Peyer's patch (tissue), 4 donors: ENCODE measurements around the gene TNFRSF19. TPM values are rescaled to one million over a fixed set of nuclear protein-coding genes. Genes with fewer than 3 reads are reported as not detected.
"Not testable (repeated sequence)": the region's sequence is repeated elsewhere in the genome, so short reads cannot be mapped to it uniquely, and the experiment has no call there.

Experiments used
- DNase-seq, 3 donors: peaks; one replicate each; pipeline ENCODE4 v3.0.0-alpha.2; 2017 to 2019
- H3K27ac ChIP-seq, 4 donors: fragments of 200-600 bp; sonication (generic); one replicate each; pipeline ENCODE4 v1.5.1; 2016 to 2019
- H3K27me3 ChIP-seq, 2 donors: fragments of 200-600 bp; sonication (generic); one replicate each; pipeline ENCODE4 v1.5.1; 2019
- H3K36me3 ChIP-seq, 3 donors: fragments of 200-600 bp; sonication (generic); one replicate each; pipeline ENCODE4 v1.5.1; 2016 to 2019
- H3K4me1 ChIP-seq, 4 donors: fragments of 200-600 bp; sonication (generic); one replicate each; pipeline ENCODE4 v1.5.1; 2016 to 2019
- H3K4me3 ChIP-seq, 4 donors: fragments of 200-600 bp; sonication (generic); 1 replicate in 3 of 4; 2 replicates in 1 of 4; pipeline ENCODE4 v1.5.1; 2016 to 2019; ENCODE audit warnings: mild to moderate bottlenecking in 1 of 4
- H3K9me3 ChIP-seq, 4 donors: fragments of 200-600 bp; sonication (generic); one replicate each; pipeline ENCODE4 v1.5.1; 2016 to 2019; ENCODE audit warnings: mild to moderate bottlenecking in 1 of 4
- POLR2A ChIP-seq, 2 donors: fragments of 450-650 bp; IDR thresholded peaks; one replicate each; pipeline ENCODE4 v1.5.1; 2017; ENCODE audit warnings: antibody characterized with exemption in 2 of 2, mild to moderate bottlenecking in 2 of 2, moderate library complexity in 2 of 2
- total RNA-seq, 4 donors: library from RNA; depleted of rRNA; stranded (reverse); fragments of >200 nt; gene quantifications; one replicate each; pipeline ENCODE4 v1.1.0, GENCODE V29; 2016
- TF ChIP-seq, protein P1 (sequence below), 6 experiments: fragments of 450-650 bp in 4 of 6; fragments of 200-600 bp in 2 of 6; sonication (generic) in 1 of 6; IDR thresholded peaks; one replicate each; pipeline ENCODE4 v1.5.1; 2017 to 2019; ENCODE audit warnings: antibody characterized with exemption in 6 of 6, mild to moderate bottlenecking in 3 of 6, moderate library complexity in 1 of 6

TNFRSF19 gene
- 1 to 10 TPM in 2 of 4 donors, under 1 TPM in 1, not detected in 1; 0.94 to 1.7 (median 1.2) TPM for total RNA-seq

DNA sequence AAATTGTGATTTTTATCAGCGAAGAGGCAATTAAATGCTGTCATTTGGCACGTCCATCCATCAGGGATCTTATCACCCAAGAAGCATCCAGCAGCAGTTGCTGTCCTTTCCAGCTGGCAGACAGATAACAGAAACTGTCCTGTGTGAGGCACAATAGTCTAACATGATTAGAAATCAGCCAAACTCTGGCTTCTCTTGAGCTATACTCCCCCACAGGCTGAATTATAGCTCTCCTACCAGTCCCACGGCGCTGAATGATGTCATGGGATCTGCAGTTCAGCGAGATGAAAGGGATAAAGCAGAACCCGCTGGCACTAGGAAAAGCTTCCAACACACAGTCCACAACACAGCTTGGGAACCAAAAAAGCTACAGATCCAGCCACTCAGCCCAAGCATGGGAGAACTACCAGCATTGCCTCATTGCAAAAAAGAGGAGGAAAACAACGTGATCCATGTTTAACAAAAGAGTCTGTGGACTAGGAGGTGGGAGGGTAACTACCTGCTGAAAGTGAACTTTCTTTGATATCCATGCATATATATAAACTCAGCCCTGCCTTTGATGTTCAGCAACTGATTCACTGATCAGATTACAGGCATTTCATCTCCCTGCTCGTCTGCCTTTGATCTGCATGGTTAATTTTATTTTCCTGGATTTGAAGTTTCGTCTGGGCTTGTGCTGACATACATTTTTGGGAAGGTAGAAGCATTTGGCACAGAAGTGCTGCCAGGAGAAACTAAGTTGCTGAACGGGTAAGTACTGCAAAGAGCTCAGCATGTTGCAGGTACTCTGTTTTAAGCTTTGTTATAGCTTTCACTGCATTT is at the start of gene TNFRSF19:
Gene TNFRSF19 (plus strand): TSS at position 314 of the 822 bp plus-strand sequence. CDS start 19,772 bp downstream, outside the sequence.
- DNase-seq, result no peak
- TF ChIP-seq POLR2A (IDR thresholded peaks at IDR 0.05), result no peak
- TF ChIP-seq, protein P1, sequence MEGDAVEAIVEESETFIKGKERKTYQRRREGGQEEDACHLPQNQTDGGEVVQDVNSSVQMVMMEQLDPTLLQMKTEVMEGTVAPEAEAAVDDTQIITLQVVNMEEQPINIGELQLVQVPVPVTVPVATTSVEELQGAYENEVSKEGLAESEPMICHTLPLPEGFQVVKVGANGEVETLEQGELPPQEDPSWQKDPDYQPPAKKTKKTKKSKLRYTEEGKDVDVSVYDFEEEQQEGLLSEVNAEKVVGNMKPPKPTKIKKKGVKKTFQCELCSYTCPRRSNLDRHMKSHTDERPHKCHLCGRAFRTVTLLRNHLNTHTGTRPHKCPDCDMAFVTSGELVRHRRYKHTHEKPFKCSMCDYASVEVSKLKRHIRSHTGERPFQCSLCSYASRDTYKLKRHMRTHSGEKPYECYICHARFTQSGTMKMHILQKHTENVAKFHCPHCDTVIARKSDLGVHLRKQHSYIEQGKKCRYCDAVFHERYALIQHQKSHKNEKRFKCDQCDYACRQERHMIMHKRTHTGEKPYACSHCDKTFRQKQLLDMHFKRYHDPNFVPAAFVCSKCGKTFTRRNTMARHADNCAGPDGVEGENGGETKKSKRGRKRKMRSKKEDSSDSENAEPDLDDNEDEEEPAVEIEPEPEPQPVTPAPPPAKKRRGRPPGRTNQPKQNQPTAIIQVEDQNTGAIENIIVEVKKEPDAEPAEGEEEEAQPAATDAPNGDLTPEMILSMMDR (IDR thresholded peaks at IDR 0.05), result no peak

DNA sequence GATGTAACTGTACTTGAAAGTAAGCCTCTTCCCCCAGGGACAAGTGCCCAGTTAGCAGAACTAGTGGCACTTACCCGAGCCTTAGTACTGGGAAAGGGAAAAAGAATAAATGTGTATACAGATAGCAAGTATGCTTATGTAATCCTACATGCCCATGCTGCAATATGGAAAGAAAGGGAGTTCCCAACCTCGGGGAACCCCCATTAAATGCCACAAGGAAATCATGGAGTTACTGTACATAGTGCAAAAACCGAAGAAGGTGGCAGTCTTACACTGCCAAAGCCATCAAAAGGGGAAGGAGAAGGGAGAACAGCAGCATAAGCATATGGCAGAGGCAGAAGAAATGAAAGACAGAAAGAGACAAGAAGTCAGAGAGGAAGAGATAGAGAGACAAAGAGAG is 40.3 kb upstream of the TNFRSF19 start:
- not testable (repeated sequence) for H3K4me1 ChIP-seq, H3K4me3 ChIP-seq, H3K9me3 ChIP-seq, DNase-seq, H3K36me3 ChIP-seq, H3K27me3 ChIP-seq, H3K27ac ChIP-seq

More for the DNA sequence above, at the start of gene TNFRSF19:
- H3K4me1 ChIP-seq, result no peaks in the 10 kb centered on the region
- no peaks in the 10 kb centered on the region for H3K36me3 ChIP-seq
- no peaks in the 10 kb centered on the region for H3K9me3 ChIP-seq
- H3K4me3 ChIP-seq, result no peak within 1 kb of the TSS
- H3K27ac ChIP-seq, result no peak within 1 kb of the TSS
- no peaks in the 10 kb centered on the region for H3K27me3 ChIP-seq

GRCh38 chr13:23531446-23531845 is 38.8 kb upstream of the TNFRSF19 start:
- TF ChIP-seq, protein P1 (IDR thresholded peaks at IDR 0.05), result no peak
- TF ChIP-seq POLR2A (IDR thresholded peaks at IDR 0.05), result no peak
- Histone ChIP-seq H3K36me3 (no peaks in the 10 kb centered on the region), H3K4me3 (no peak overlapping the region), H3K27ac (no peak overlapping the region), H3K27me3 (no peaks in the 10 kb centered on the region), H3K9me3 (no peaks in the 10 kb centered on the region), H3K4me1 (no peaks in the 10 kb centered on the region)
- no peak for DNase-seq

DNA sequence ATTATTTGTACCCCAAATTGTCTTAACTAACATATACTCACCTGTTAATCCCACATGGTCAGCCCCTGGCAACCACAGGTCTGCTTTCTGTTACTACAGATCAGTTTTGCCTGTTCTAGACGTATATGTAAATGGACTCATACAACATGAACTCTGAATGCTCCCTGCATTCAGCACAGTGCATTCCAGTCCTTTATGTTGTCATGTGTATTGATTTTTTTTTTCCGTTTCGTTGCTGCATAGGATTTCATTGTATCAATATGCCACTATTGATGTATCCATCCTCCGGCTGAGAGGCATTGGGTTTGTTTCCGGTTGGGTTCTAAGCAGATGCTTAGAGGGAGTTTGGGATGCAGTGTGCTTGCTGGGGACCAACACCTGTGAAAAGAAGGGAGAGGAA is 36.1 kb upstream of the TNFRSF19 start:
- no peaks in the 10 kb centered on the region for H3K4me1 ChIP-seq
- DNase-seq, result no peak
- no peak overlapping the region for H3K27ac ChIP-seq
- no peaks in the 10 kb centered on the region for H3K27me3 ChIP-seq
- H3K36me3 ChIP-seq, result no peaks in the 10 kb centered on the region
- TF ChIP-seq, protein P1 (IDR thresholded peaks at IDR 0.05), result no peak
- no peak for TF ChIP-seq POLR2A (IDR thresholded peaks at IDR 0.05)
- H3K9me3 ChIP-seq, result no peaks in the 10 kb centered on the region
- no peak overlapping the region for H3K4me3 ChIP-seq

- Histone ChIP-seq H3K4me3 (no peak overlapping the region), H3K27me3 (no peaks in the 10 kb centered on the region), H3K9me3 (no peaks in the 10 kb centered on the region), H3K27ac (no peak overlapping the region), H3K4me1 (no peaks in the 10 kb centered on the region), H3K36me3 (no peaks in the 10 kb centered on the region)
- no peak for DNase-seq
- TF ChIP-seq, protein P1 (IDR thresholded peaks at IDR 0.05), result no peak
- TF ChIP-seq POLR2A (IDR thresholded peaks at IDR 0.05), result no peak
Observed at GRCh38 chr13:23541221-23541824, 28.9 kb upstream of the TNFRSF19 start.

GRCh38 chr13:23544668-23545067 is 25.5 kb upstream of the TNFRSF19 start:
- no peak overlapping the region for H3K4me3 ChIP-seq
- H3K27me3 ChIP-seq, result no peaks in the 10 kb centered on the region
- no peak overlapping the region for H3K27ac ChIP-seq
- DNase-seq, result no peak
- H3K9me3 ChIP-seq, result no peaks in the 10 kb centered on the region
- no peaks in the 10 kb centered on the region for H3K4me1 ChIP-seq
- TF ChIP-seq POLR2A (IDR thresholded peaks at IDR 0.05), result no peak
- TF ChIP-seq, protein P1 (IDR thresholded peaks at IDR 0.05), result no peak
- no peaks in the 10 kb centered on the region for H3K36me3 ChIP-seq
